Neural cell (in vitro differentiated cells): ENCODE measurements around the gene UHRF2. TPM values are rescaled to one million over a fixed set of nuclear protein-coding genes. Genes with fewer than 3 reads are reported as not detected.

Experiments
- H2AFZ ChIP-seq: fragments of 200-600, 300-800 bp; sonication (generic), shearing (Covaris generic); 2 replicates; pipeline ENCODE4 v1.6.0; 2014; ENCODE audit warnings: low read depth, mild to moderate bottlenecking, antibody characterized with exemption, low read length, moderate library complexity
- H3F3A ChIP-seq: fragments of 200-600 bp; shearing (Covaris generic); 2 replicates; pipeline ENCODE4 v1.6.1; 2016; ENCODE audit warnings: mild to moderate bottlenecking, moderate library complexity, mixed read lengths, antibody characterized with exemption, low read length; ENCODE audit not compliant: insufficient read depth, poor library complexity, severe bottlenecking
- H3K27ac ChIP-seq: fragments of 200-600, 300-800 bp; sonication (generic), shearing (Covaris generic); 2 replicates; pipeline ENCODE4 v1.5.1; 2014; ENCODE audit warnings: mild to moderate bottlenecking, low read length, moderate library complexity
- H3K27me3 ChIP-seq: fragments of 300-800, 200-600 bp; sonication (generic), shearing (Covaris generic); 2 replicates; pipeline ENCODE4 v1.6.0; 2014; ENCODE audit warnings: mild to moderate bottlenecking, low read depth, low read length, moderate library complexity; ENCODE audit not compliant: insufficient read depth
- H3K36me3 ChIP-seq: fragments of 300-800, 200-600 bp; sonication (generic), shearing (Covaris generic); 2 replicates; pipeline ENCODE4 v1.5.1; 2014; ENCODE audit warnings: mild to moderate bottlenecking, antibody characterized with exemption, low read length, moderate library complexity; ENCODE audit not compliant: insufficient read depth
- H3K4me2 ChIP-seq: fragments of 300-800, 200-600 bp; sonication (generic), shearing (Covaris generic); 2 replicates; pipeline ENCODE4 v1.6.0; 2014; ENCODE audit warnings: mild to moderate bottlenecking, low read length
- H3K4me3 ChIP-seq: fragments of 300-800, 200-600 bp; sonication (generic), shearing (Covaris generic); 2 replicates; pipeline ENCODE4 v1.5.1; 2014; ENCODE audit warnings: mild to moderate bottlenecking, low read length, moderate library complexity
- H3K79me2 ChIP-seq: fragments of 200-600 bp; shearing (Covaris generic); replicated peaks from 2 replicates; pipeline ENCODE4 v1.6.0; 2014; ENCODE audit warnings: mild to moderate bottlenecking, low read length, moderate library complexity; ENCODE audit not compliant: insufficient read depth
- H3K9ac ChIP-seq: fragments of 300-800, 200-600 bp; sonication (generic), shearing (Covaris generic); 2 replicates; pipeline ENCODE4 v1.6.1; 2016; ENCODE audit warnings: mild to moderate bottlenecking, low read length, mixed read lengths
- H3K9me2 ChIP-seq: fragments of 200-600 bp; shearing (Covaris generic); 2 replicates; pipeline ENCODE4 v1.6.1; 2016; ENCODE audit warnings: mild to moderate bottlenecking, low read length, mixed read lengths; ENCODE audit not compliant: insufficient read depth
- H3K9me3 ChIP-seq: fragments of 200-600, 300-800 bp; sonication (generic), shearing (Covaris generic); 2 replicates; pipeline ENCODE4 v1.6.1; 2016; ENCODE audit warnings: mild to moderate bottlenecking, mixed run types, low read length, moderate library complexity, mixed read lengths
- H4K20me1 ChIP-seq: fragments of 200-600 bp; shearing (Covaris generic); 2 replicates; pipeline ENCODE4 v1.6.1; 2016; ENCODE audit warnings: mild to moderate bottlenecking, mixed run types; ENCODE audit not compliant: insufficient read depth
- EP300 ChIP-seq: fragments of 450-650 bp; conservative IDR thresholded peaks from 2 replicates; pipeline ENCODE4 v1.6.1; 2014; ENCODE audit warnings: antibody characterized with exemption, mild to moderate bottlenecking, moderate library complexity; ENCODE audit not compliant: poor library complexity, severe bottlenecking
- EZH2 ChIP-seq: fragments of 200-600, 300-800 bp; shearing (Covaris generic), sonication (generic); IDR thresholded peaks from 2 replicates; pipeline ENCODE4 v1.6.1; 2014; ENCODE audit warnings: antibody characterized with exemption, low read length, borderline replicate concordance, mild to moderate bottlenecking; ENCODE audit not compliant: insufficient read depth, poor library complexity, severe bottlenecking
- MXI1 ChIP-seq: fragments of 450-650 bp; conservative IDR thresholded peaks from 2 replicates; pipeline ENCODE4 v1.6.1; 2014; ENCODE audit warnings: antibody characterized with exemption, mild to moderate bottlenecking; ENCODE audit not compliant: poor library complexity, severe bottlenecking
- POLR2AphosphoS5 ChIP-seq: IDR thresholded peaks from 2 replicates; pipeline ENCODE4 v1.6.1; 2012
- RAD21 ChIP-seq: fragments of 450-650 bp; conservative IDR thresholded peaks from 2 replicates; pipeline ENCODE4 v1.6.1; 2014; ENCODE audit warnings: antibody characterized with exemption, mild to moderate bottlenecking, moderate library complexity
- SMC3 ChIP-seq: fragments of 450-650 bp; conservative IDR thresholded peaks from 2 replicates; pipeline ENCODE4 v1.6.1; 2014; ENCODE audit warnings: antibody characterized with exemption, mild to moderate bottlenecking, moderate library complexity; ENCODE audit not compliant: poor library complexity
- TAF1 ChIP-seq: IDR thresholded peaks from 2 replicates; pipeline ENCODE4 v1.6.1; 2012; ENCODE audit warnings: low read depth
- polyA plus RNA-seq: library from polyadenylated mRNA; depleted of rRNA; stranded (reverse); fragments of >200 nt; gene quantifications from 2 replicates; pipeline ENCODE4 v1.2.3, GENCODE V29; 2014
- TF ChIP-seq, protein P1 (sequence below): IDR thresholded peaks from 2 replicates; pipeline ENCODE4 v1.6.1; 2012; ENCODE audit warnings: borderline replicate concordance
- TF ChIP-seq, protein P2 (sequence below): fragments of 450-650 bp; IDR thresholded peaks from 2 replicates; pipeline ENCODE4 v1.5.1; 2014; ENCODE audit warnings: antibody characterized with exemption, mild to moderate bottlenecking, moderate library complexity; ENCODE audit not compliant: poor library complexity, severe bottlenecking

UHRF2 gene
- polyA plus RNA-seq, 1 donor from 2014 or later = 96.6 TPM

DNA sequence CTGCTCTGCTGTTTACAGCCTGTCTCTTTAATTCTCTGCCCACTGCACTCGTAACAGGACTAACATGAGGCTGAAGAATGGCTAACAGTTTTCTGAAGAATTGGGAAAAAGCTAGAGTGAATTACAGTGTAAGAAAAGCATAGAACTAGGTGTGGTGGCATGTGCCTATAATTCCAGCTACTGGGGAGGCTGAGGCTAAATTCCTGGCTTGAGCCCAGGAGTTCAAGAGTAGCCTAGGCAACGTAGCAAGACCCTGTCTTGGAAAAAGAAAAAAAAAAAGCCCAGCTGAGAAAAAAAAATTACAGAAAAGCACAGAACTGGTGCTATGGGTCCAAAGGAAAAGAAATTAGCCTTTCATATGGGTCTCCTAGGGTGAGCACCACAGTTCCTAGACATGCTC lies 13.9 kb upstream of the UHRF2 start:
- Histone ChIP-seq H3K36me3 (no peaks in the 10 kb centered on the region), H3K9me3 (no peaks in the 10 kb centered on the region), H3F3A (no peaks in the 10 kb centered on the region), H2AFZ (no peak overlapping the region), H3K79me2 (no peaks in the 10 kb centered on the region), H3K27me3 (no peaks in the 10 kb centered on the region), H3K9me2 (no peaks in the 10 kb centered on the region), H3K4me2 (no peak overlapping the region), H3K4me3 (no peak overlapping the region), H3K9ac (no peak overlapping the region), H3K27ac (no peak overlapping the region), H4K20me1 (no peaks in the 10 kb centered on the region)
- TF ChIP-seq EP300 (no peak), TAF1 (no peak), POLR2AphosphoS5 (no peak), EZH2 (no peak), MXI1 (no peak), RAD21 (no peak), SMC3 (no peak)
- TF ChIP-seq, protein P1, sequence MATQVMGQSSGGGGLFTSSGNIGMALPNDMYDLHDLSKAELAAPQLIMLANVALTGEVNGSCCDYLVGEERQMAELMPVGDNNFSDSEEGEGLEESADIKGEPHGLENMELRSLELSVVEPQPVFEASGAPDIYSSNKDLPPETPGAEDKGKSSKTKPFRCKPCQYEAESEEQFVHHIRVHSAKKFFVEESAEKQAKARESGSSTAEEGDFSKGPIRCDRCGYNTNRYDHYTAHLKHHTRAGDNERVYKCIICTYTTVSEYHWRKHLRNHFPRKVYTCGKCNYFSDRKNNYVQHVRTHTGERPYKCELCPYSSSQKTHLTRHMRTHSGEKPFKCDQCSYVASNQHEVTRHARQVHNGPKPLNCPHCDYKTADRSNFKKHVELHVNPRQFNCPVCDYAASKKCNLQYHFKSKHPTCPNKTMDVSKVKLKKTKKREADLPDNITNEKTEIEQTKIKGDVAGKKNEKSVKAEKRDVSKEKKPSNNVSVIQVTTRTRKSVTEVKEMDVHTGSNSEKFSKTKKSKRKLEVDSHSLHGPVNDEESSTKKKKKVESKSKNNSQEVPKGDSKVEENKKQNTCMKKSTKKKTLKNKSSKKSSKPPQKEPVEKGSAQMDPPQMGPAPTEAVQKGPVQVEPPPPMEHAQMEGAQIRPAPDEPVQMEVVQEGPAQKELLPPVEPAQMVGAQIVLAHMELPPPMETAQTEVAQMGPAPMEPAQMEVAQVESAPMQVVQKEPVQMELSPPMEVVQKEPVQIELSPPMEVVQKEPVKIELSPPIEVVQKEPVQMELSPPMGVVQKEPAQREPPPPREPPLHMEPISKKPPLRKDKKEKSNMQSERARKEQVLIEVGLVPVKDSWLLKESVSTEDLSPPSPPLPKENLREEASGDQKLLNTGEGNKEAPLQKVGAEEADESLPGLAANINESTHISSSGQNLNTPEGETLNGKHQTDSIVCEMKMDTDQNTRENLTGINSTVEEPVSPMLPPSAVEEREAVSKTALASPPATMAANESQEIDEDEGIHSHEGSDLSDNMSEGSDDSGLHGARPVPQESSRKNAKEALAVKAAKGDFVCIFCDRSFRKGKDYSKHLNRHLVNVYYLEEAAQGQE = no peak
- TF ChIP-seq, protein P2, sequence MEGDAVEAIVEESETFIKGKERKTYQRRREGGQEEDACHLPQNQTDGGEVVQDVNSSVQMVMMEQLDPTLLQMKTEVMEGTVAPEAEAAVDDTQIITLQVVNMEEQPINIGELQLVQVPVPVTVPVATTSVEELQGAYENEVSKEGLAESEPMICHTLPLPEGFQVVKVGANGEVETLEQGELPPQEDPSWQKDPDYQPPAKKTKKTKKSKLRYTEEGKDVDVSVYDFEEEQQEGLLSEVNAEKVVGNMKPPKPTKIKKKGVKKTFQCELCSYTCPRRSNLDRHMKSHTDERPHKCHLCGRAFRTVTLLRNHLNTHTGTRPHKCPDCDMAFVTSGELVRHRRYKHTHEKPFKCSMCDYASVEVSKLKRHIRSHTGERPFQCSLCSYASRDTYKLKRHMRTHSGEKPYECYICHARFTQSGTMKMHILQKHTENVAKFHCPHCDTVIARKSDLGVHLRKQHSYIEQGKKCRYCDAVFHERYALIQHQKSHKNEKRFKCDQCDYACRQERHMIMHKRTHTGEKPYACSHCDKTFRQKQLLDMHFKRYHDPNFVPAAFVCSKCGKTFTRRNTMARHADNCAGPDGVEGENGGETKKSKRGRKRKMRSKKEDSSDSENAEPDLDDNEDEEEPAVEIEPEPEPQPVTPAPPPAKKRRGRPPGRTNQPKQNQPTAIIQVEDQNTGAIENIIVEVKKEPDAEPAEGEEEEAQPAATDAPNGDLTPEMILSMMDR = no peak

DNA sequence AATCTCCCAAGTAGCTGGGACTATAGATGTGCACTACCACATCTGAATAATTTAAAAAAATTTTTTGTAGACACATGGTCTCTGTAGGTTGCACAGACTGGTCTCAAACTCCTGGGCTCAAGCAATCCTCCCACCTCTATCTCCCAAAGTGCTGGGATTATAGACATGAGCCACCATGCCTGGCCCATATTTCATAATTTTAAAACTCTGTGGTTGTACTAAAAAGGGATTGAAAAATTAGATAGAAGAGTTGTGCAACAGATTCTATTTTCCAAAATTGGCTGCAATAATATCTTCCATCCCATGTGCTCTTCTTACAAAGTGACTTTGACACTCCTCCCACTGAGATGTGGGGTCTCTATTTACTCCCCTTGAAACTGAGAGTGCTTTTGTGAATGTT lies 7.6 kb upstream of the UHRF2 start:
- H4K20me1 ChIP-seq = no peaks in the 10 kb centered on the region
- no peaks in the 10 kb centered on the region for H3K9me2 ChIP-seq
- H2AFZ ChIP-seq = no peak overlapping the region
- no peak overlapping the region for H3K4me2 ChIP-seq
- no peak overlapping the region for H3K9ac ChIP-seq
- no peaks in the 10 kb centered on the region for H3F3A ChIP-seq
- TF ChIP-seq EP300 = no peak
- no peak for TF ChIP-seq MXI1
- no peak for TF ChIP-seq EZH2
- no peak for TF ChIP-seq SMC3
- no peak for TF ChIP-seq RAD21
- no peak overlapping the region for H3K4me3 ChIP-seq
- no peaks in the 10 kb centered on the region for H3K36me3 ChIP-seq
- no peak overlapping the region for H3K27ac ChIP-seq
- H3K27me3 ChIP-seq = no peaks in the 10 kb centered on the region
- H3K79me2 ChIP-seq = no peaks in the 10 kb centered on the region
- H3K9me3 ChIP-seq = no peaks in the 10 kb centered on the region
